ENCODE results near the gene PAX2. TPM values are rescaled to one million over a fixed set of nuclear protein-coding genes. Genes with fewer than 3 reads are reported as not detected.

PAX2 gene
- total RNA-seq, 1 donor from 2014 or later = 20.2 TPM

DNA sequence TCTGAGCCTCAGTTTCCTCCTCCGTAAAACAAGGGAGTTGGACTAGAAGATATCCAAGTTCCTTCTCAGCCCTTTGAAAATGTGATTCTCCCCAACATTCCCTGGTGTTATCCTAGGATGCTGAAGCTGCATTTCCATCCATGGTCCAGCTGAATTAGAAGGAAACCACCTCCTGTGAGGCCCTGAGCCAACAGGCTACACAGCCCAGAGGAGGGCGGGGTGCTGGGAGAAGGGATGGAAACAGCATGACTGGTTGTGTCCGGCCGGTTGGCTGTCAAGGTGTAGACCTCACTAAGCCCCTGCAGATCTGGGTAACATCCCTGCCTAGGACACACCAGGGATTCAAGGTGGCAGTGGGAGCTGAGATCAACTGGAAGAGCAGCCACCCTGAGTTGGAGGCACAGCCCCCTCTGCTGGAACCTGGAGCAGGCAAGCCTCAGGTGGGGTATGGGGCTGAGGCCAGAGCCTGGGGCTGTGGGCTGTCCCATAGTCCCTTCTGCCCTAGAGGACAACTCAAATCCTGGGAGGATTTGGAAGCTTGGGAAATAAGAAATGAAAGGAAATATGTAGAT is 72.0 kb downstream of the PAX2 start:
- no peak for DNase-seq (ENCODE audit: low read depth)
- H3K4me3 ChIP-seq (ENCODE audit: low read depth, low read length) = no peak overlapping the region
- peak; percentile 49 for TF ChIP-seq CTCF (conservative IDR thresholded peaks at IDR 0.05; ENCODE audit: low read depth, low read length)

GRCh38 chr10:100819424-100819823 is 74.0 kb downstream of the PAX2 start:
- H3K4me3 ChIP-seq (ENCODE audit: low read depth, low read length) = no peak overlapping the region
- no peak for TF ChIP-seq CTCF (conservative IDR thresholded peaks at IDR 0.05; ENCODE audit: low read depth, low read length)
- no peak for DNase-seq (ENCODE audit: low read depth)

DNA sequence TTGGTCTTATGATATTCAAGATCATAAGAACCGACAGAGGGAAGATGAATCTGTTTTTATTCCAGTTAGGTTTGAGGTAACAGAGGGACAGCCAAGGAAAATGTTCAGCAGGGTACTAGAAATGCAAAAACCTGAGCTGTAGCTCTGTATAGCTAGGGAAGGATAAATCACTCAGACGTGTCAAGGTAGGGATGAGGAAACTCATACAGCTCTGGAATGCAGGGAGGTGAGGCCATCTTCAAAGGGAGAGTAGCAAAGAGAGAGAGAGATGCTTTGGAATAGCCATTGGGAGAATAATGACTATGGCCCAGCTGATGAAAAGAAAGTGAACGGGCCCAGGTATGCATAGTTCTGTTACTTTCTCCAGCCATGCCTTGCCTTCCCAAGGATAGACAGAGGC is 77.8 kb downstream of the PAX2 start:
- no peak overlapping the region for H3K4me3 ChIP-seq (ENCODE audit: low read depth, low read length)
- no peak for DNase-seq (ENCODE audit: low read depth)
- no peak for TF ChIP-seq CTCF (conservative IDR thresholded peaks at IDR 0.05; ENCODE audit: low read depth, low read length)

DNA sequence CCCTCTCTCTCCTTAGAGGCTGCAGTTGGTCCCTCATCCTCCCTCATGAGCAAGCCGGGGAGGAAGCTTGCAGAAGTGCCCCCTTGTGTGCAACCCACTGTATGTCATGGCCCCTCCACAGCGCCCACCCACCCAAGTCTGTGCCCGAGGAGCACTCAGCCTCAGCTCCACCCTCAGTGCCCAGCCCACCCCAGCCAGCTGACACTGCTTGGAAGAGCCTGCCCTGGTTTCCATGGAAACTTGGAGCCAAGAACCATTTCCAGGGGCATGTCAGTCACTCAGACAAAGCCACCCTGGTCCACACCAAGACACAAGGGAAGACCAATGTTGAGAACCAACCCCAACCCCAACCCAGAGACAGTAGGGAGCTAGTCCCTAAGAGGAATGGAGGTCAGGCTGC is 79.5 kb downstream of the PAX2 start:
- no peak overlapping the region for H3K4me3 ChIP-seq (ENCODE audit: low read depth, low read length)
- no peak for DNase-seq (ENCODE audit: low read depth)
- TF ChIP-seq CTCF (conservative IDR thresholded peaks at IDR 0.05; ENCODE audit: low read depth, low read length) = no peak

GRCh38 chr10:100825325-100825875 is 80.0 kb downstream of the PAX2 start:
- no peak overlapping the region for H3K4me3 ChIP-seq (ENCODE audit: low read depth, low read length)
- no peak for TF ChIP-seq CTCF (conservative IDR thresholded peaks at IDR 0.05; ENCODE audit: low read depth, low read length)
- no peak for DNase-seq (ENCODE audit: low read depth)

- H3K4me3 ChIP-seq (ENCODE audit: low read depth, low read length) = no peak overlapping the region
- no peak for DNase-seq (ENCODE audit: low read depth)
These were observed 80.8 kb downstream of the PAX2 start for GRCh38 chr10:100826031-100826651.

More at GRCh38 chr10:100826031-100826651, 80.8 kb downstream of the PAX2 start:
- no peak for TF ChIP-seq CTCF (conservative IDR thresholded peaks at IDR 0.05; ENCODE audit: low read depth, low read length)

All from epithelial cell of proximal tubule (primary cell).